HG03135 (cell line): ENCODE data around the gene FNIP1.
"Not testable (repeated sequence)": the region's sequence is repeated elsewhere in the genome, so short reads cannot be mapped to it uniquely, and the experiment has no call there.

Experiments
- ATAC-seq: cut with Tn5 transposase; IDR thresholded peaks from one replicate; pipeline ENCODE4 v1.9.1; 2021; ENCODE audit warnings: mild to moderate bottlenecking, moderate library complexity; ENCODE audit not compliant: unreplicated experiment

Gene FNIP1

DNA sequence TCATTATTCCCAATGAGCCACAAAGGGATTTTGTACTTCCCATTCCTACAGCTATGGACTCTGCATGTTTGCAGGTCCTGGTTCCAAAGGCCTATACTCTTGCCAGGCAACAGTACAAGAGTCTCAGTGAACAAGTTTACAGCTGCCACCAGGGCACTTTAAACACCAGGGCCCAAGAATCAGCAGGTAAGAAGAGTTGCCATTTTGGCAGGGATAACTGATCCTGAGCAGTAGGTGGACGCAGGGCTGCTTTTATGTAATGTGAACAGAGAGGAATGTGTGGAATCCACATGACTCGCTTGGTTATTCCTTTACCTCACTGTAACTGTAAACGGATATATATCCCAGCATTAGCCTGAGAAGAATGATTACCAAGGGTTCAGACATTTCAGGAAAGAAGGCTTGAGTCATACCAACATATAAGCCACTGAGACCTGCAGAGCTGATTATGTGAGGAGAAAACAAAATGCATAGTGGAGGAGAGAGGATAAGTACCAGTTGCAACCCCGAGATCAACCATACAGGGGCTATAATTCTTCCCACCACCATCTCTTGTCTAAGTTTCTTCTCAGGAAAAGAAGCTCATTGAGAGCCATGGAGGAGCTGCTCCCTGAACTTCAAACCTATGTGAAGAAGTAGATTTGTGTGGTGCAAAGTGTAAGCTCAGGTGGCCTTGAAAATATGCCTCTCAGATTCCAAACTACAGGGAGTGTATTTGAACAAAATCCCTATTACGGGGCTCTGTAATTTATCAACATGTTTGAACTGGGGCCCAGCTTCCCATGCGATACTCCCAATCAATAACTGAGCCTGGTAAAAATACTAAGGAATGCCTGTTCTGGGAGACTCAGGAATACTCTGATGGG lies 186.4 kb downstream of the FNIP1 start:
- ATAC-seq, result no peak

DNA sequence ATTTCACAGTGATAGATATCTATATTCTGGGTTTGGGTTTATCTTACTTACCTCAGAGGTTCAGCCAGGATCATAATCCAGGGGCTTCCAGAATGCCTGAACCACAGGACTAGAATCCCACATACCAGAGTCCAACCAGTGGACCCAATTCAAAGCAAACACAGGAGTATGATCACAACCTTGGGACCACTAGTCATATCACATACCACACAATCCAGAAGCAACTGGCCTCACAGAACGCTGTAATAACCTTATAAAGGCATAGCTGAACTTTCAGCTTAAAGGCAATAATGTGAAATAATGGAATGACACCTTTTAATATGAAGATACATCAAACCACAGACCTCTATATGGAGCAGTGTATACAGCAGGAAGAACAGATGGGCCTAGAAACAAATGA lies 187.0 kb downstream of the FNIP1 start:
- ATAC-seq, result no peak

DNA sequence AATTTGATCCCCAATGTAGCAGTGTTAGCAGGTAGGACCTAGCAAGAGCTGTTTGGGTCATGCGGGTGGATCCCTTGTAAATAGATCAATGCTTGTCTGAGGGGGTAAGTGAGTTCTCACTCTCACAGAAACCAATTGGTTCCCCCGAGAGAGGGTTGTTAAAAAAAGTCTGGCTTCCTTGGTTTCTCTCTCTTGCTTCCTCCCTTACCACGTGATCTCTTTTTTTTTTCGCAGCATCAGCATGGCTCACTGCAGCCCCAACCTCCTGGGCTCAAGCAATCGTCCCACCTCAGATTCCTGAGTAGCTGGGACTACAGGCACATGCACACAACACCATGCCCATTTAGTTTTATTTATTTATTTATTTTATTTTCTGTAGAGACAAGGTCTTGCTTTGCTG lies 188.2 kb downstream of the FNIP1 start:
- ATAC-seq, result no peak

GRCh38 chr5:131607903-131608540 lies 188.8 kb downstream of the FNIP1 start:
- no peak for ATAC-seq

DNA sequence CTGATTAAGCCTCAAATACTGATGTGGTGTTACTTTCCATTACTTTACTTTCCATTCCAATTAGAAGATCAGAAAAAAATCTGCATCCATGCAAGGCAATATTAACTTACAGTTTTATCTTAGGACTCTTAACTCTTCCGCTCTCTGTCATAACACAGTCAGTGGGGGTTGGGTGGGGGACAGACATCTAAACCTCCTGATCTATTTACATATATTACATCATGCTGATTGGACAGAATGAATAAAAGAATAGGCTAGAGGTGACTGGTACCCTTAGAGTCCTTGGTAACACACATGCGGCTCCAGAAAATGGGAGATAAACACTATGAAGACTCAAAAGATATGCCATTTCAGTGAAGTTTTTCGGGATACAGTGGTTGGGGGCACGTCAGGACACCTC lies 189.4 kb downstream of the FNIP1 start:
- ATAC-seq, result no peak

GRCh38 chr5:131605086-131605485 lies 191.7 kb downstream of the FNIP1 start:
- ATAC-seq, result no peak

- ATAC-seq, result peak; percentile 78
Measured at GRCh38 chr5:131595088-131596033, 201.5 kb downstream of the FNIP1 start.

DNA sequence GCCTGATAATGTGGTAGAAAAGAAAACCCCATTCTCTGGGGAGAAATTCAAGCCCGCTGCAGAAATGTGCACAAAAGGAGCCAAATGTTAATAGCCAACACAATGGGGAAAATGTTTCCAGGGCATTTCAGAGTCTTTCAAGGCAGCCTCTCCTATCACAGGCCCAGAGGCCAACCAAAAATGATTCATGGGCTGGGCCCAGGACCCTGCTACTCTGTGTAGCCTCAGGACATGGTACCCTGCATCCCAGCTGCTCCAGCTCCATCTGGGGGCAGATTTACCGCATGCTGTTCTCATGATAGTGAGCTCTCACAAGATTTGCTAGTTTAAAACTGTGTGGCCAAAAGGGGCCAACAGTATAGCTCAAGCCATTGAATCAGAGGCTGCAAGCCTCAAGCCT lies 202.9 kb downstream of the FNIP1 start:
- no peak for ATAC-seq

DNA sequence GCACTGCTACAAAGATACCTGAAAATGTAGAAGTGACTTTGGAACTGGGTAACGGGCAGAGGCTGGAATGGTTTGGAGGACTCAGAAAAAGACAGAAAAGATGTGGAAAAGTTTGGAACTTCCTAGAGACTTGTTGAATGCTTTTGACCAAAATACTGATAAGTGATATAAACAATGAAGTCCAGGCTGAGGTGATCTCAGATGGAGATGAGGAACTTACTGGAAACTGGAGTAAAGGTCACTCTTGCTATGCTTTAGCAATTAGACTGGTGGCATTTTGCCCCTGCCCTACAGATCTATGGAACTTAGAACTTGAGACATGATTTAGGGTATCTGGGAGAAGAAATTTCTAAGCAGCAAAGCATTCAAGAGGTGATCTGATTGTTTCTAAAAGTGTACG lies 203.4 kb downstream of the FNIP1 start:
- not testable (repeated sequence) for ATAC-seq
